Measurements from ENCODE around the gene TOM1L2. TPM values are rescaled to one million over a fixed set of nuclear protein-coding genes. Genes with fewer than 3 reads are reported as not detected.

Gene TOM1L2
- total RNA-seq, 3 donors from 2014 or later, result 67.8 to 101 (median 87.7) TPM

- H3K4me1 ChIP-seq (ENCODE audit: low read depth), result peaks cover 4% of the 10 kb centered on the region
Observed at GRCh38 chr17:17950347-17950746, 21.9 kb downstream of the TOM1L2 start.

GRCh38 chr17:17947966-17948365 is 24.2 kb downstream of the TOM1L2 start:
- no peak for TF ChIP-seq CTCF (IDR thresholded peaks at IDR 0.05)
- peak; percentile 40 for ATAC-seq
- no peaks in the 10 kb centered on the region for H3K36me3 ChIP-seq (ENCODE audit: low read depth)
- H3K4me3 ChIP-seq, result no peak overlapping the region
- intact Hi-C loops (cut with DNase I, micrococcal nuclease), result no loop called here
- H3K4me1 ChIP-seq (ENCODE audit: low read depth), result peaks cover 15% of the 10 kb centered on the region
- H3K9me3 ChIP-seq, result no peaks in the 10 kb centered on the region
- DNase-seq, result no peak

More at GRCh38 chr17:17950347-17950746, 21.9 kb downstream of the TOM1L2 start:
- Histone ChIP-seq H3K4me3 (no peak overlapping the region), H3K36me3 (ENCODE audit: low read depth) (no peaks in the 10 kb centered on the region), H3K9me3 (no peaks in the 10 kb centered on the region)
- ATAC-seq (no peak), DNase-seq (no peak)
- TF ChIP-seq CTCF (IDR thresholded peaks at IDR 0.05), result no peak
- intact Hi-C loops (cut with DNase I, micrococcal nuclease), result no loop called here

GRCh38 chr17:17947309-17947708 is 24.9 kb downstream of the TOM1L2 start:
- H3K9me3 ChIP-seq, result no peaks in the 10 kb centered on the region
- no peak overlapping the region for H3K4me3 ChIP-seq
- intact Hi-C loops (cut with DNase I, micrococcal nuclease), result no loop called here
- ATAC-seq (no peak), DNase-seq (no peak)
- H3K36me3 ChIP-seq (ENCODE audit: low read depth), result no peaks in the 10 kb centered on the region
- peaks cover 17% of the 10 kb centered on the region for H3K4me1 ChIP-seq (ENCODE audit: low read depth)
- no peak for TF ChIP-seq CTCF (IDR thresholded peaks at IDR 0.05)

- H3K9me3 ChIP-seq, result no peaks in the 10 kb centered on the region
- intact Hi-C loops (cut with DNase I, micrococcal nuclease), result no loop called here
- H3K4me3 ChIP-seq, result no peak overlapping the region
- DNase-seq (no peak), ATAC-seq (no peak)
- peaks cover 17% of the 10 kb centered on the region for H3K4me1 ChIP-seq (ENCODE audit: low read depth)
- no peak for TF ChIP-seq CTCF (IDR thresholded peaks at IDR 0.05)
- no peaks in the 10 kb centered on the region for H3K36me3 ChIP-seq (ENCODE audit: low read depth)
Observed at GRCh38 chr17:17946093-17946492, 26.1 kb downstream of the TOM1L2 start.

GRCh38 chr17:17944743-17945142 is 27.5 kb downstream of the TOM1L2 start:
- intact Hi-C loops (cut with DNase I, micrococcal nuclease), result no loop called here
- DNase-seq, result no peak
- Histone ChIP-seq H3K4me1 (ENCODE audit: low read depth) (peaks cover 21% of the 10 kb centered on the region), H3K4me3 (no peak overlapping the region), H3K36me3 (ENCODE audit: low read depth) (no peaks in the 10 kb centered on the region), H3K9me3 (no peaks in the 10 kb centered on the region)
- TF ChIP-seq CTCF (IDR thresholded peaks at IDR 0.05), result no peak
- no peak for ATAC-seq

- DNase-seq (no peak), ATAC-seq (no peak)
- Histone ChIP-seq H3K9me3 (no peaks in the 10 kb centered on the region), H3K36me3 (ENCODE audit: low read depth) (no peaks in the 10 kb centered on the region), H3K4me1 (ENCODE audit: low read depth) (peaks cover 21% of the 10 kb centered on the region), H3K4me3 (no peak overlapping the region)
- intact Hi-C loops (cut with DNase I, micrococcal nuclease), result no loop called here
- TF ChIP-seq CTCF (IDR thresholded peaks at IDR 0.05), result no peak
Observed at GRCh38 chr17:17944242-17944641, 28.0 kb downstream of the TOM1L2 start.

All from mucosa of descending colon (tissue), 3 donors.